Lower lobe of right lung (tissue), 2 donors: Measurements from ENCODE around the gene ASB6. TPM values are rescaled to one million over a fixed set of nuclear protein-coding genes. Genes with fewer than 3 reads are reported as not detected.

Source experiments
- ATAC-seq, 2 donors: fragments of 200-7000 bp; cut with Tn5 transposase; one replicate each; pipeline ENCODE4 v1.9.1; 2020 to 2022; ENCODE audit warnings: mild to moderate bottlenecking in 2 of 2, moderate library complexity in 2 of 2
- DNase-seq: peaks from one replicate; pipeline ENCODE4 v3.0.0-alpha.2; 2020
- H3K27ac ChIP-seq: fragments of 200-600 bp; one replicate; pipeline ENCODE4 v1.8.0; 2022
- H3K27me3 ChIP-seq: fragments of 200-600 bp; one replicate; pipeline ENCODE4 v1.8.0; 2022; ENCODE audit warnings: low read depth
- H3K36me3 ChIP-seq: fragments of 200-600 bp; one replicate; pipeline ENCODE4 v1.8.0; 2022; ENCODE audit warnings: mild to moderate bottlenecking
- H3K4me1 ChIP-seq: fragments of 200-600 bp; one replicate; pipeline ENCODE4 v1.8.0; 2022
- H3K4me3 ChIP-seq: fragments of 200-600 bp; one replicate; pipeline ENCODE4 v1.8.0; 2022; ENCODE audit warnings: mild to moderate bottlenecking
- H3K9me3 ChIP-seq: fragments of 200-600 bp; one replicate; pipeline ENCODE4 v1.8.0; 2022
- CTCF ChIP-seq: fragments of 200-600 bp; IDR thresholded peaks from one replicate; pipeline ENCODE4 v1.8.0; 2022; ENCODE audit warnings: antibody characterized with exemption, mild to moderate bottlenecking
- intact Hi-C: fragments of 100-400 bp; cut with DNase I; formaldehyde crosslinking; loops from one replicate; pipeline ENCODE4 v1.11.0; 2022
- total RNA-seq: library from RNA; stranded (reverse); fragmentation: NEBNext Ultra II Directional; extraction: Animal tissue kit (Norgen Biotek cat#: 25700); gene quantifications from one replicate; pipeline ENCODE4 v1.2.1, GENCODE V29; 2021
- donor health status: DM: no; HTN: yes; CAD: no; lungs with severe emphysema.

Gene ASB6
- total RNA-seq, 1 donor from 2014 or later = 14.6 TPM

GRCh38 chr9:129609486-129610212, 32.3 kb downstream of the ASB6 start:
- H3K4me1 ChIP-seq = peaks cover 35% of the 10 kb centered on the region
- no peak for TF ChIP-seq CTCF
- H3K4me3 ChIP-seq = peak overlapping the region; percentile 62
- H3K27me3 ChIP-seq = peaks cover 8% of the 10 kb centered on the region
- H3K36me3 ChIP-seq = no peaks in the 10 kb centered on the region
- ATAC-seq = peak; percentile 16 to 29
- no peaks in the 10 kb centered on the region for H3K9me3 ChIP-seq
- H3K27ac ChIP-seq = peak overlapping the region; percentile 82
- intact Hi-C loops = loop anchor here (10.0 kb wide), 1 partner anchor 475 kb away; no protein-coding TSS in a partner anchor
- DNase-seq = peak; percentile 68

GRCh38 chr9:129608561-129609481, 33.1 kb downstream of the ASB6 start:
- H3K27me3 ChIP-seq = peaks cover 3% of the 10 kb centered on the region
- ATAC-seq (no peak), DNase-seq (no peak)

GRCh38 chr9:129607027-129607387, 34.9 kb downstream of the ASB6 start:
- intact Hi-C loops = no loop called here
- Histone ChIP-seq H3K27me3 (no peaks in the 10 kb centered on the region), H3K36me3 (no peaks in the 10 kb centered on the region), H3K27ac (peak overlapping the region; percentile 82), H3K9me3 (no peaks in the 10 kb centered on the region), H3K4me1 (peaks cover 35% of the 10 kb centered on the region), H3K4me3 (no peak overlapping the region)
- TF ChIP-seq CTCF = no peak
- no peak for ATAC-seq
- peak; percentile 39 for DNase-seq

More at GRCh38 chr9:129608561-129609481, 33.1 kb downstream of the ASB6 start:
- Histone ChIP-seq H3K27ac (peak overlapping the region; percentile 82), H3K9me3 (no peaks in the 10 kb centered on the region), H3K4me3 (no peak overlapping the region), H3K36me3 (no peaks in the 10 kb centered on the region), H3K4me1 (peaks cover 35% of the 10 kb centered on the region)
- intact Hi-C loops = no loop called here
- no peak for TF ChIP-seq CTCF

GRCh38 chr9:129606161-129607026, 35.6 kb downstream of the ASB6 start:
- Histone ChIP-seq H3K36me3 (no peaks in the 10 kb centered on the region), H3K27ac (peak overlapping the region; percentile 82), H3K27me3 (no peaks in the 10 kb centered on the region), H3K4me1 (peaks cover 34% of the 10 kb centered on the region), H3K9me3 (no peaks in the 10 kb centered on the region), H3K4me3 (no peak overlapping the region)
- no peak for ATAC-seq
- intact Hi-C loops = no loop called here
- TF ChIP-seq CTCF = no peak
- no peak for DNase-seq

GRCh38 chr9:129604766-129605163, 37.2 kb downstream of the ASB6 start:
- Histone ChIP-seq H3K4me3 (no peak overlapping the region), H3K36me3 (no peaks in the 10 kb centered on the region), H3K27ac (no peak overlapping the region), H3K4me1 (peaks cover 24% of the 10 kb centered on the region), H3K9me3 (no peaks in the 10 kb centered on the region), H3K27me3 (no peaks in the 10 kb centered on the region)
- intact Hi-C loops = no loop called here
- ATAC-seq = no peak
- peak; percentile 25 for DNase-seq
- TF ChIP-seq CTCF = no peak
